GM18907 (cell line): ENCODE data around the gene GPER1.
A peak's percentile ranks its signal among the peaks of the same experiment; 100 is the strongest.

Source experiments
- ATAC-seq: cut with Tn5 transposase; IDR thresholded peaks from one replicate; pipeline ENCODE4 v1.9.1; 2021; ENCODE audit warnings: mild to moderate bottlenecking, moderate library complexity; ENCODE audit not compliant: unreplicated experiment

The GPER1 gene

DNA sequence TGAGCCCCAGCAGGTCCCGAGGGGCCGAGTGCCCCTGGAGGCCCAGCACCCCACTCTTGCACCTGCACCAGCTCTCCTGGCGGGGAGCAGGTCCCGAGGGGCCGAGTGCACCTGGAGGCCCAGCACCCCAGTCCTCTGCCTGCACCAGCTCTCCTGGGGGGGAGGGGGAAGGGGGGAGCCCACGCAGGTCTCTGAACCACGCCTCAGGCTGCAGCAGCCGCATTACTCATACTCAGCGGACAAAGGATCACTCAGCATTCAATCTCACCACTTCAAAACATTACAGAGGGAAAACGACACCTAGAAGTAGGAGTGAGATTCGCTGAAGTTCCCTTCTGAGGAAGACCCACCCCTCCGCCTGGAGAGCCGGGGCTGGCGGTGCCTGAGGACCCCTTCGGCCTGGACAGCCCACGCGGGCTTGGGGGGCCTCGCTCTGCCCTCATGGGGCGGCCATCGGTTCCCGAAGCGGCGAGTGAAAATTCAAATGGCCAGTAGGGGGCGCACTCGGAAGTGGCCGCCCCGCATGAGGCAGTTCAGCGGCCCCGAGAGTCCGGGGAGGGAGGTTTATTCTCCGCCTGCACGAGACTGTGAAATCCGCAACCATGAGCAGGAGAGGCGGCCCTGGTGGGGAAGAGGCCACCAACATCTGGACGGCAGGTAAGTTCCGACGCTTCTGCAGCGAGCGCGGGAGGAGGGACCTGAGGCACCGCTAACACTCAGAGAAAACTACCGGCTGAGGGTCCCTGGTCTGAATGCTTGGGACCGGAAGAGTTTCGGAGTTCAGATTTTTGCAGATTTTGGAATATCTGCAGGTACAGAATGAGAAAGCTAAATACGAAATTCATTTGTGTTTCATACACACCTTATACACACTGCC is 1.1 kb upstream of the GPER1 start:
- ATAC-seq: peak; percentile 74

DNA sequence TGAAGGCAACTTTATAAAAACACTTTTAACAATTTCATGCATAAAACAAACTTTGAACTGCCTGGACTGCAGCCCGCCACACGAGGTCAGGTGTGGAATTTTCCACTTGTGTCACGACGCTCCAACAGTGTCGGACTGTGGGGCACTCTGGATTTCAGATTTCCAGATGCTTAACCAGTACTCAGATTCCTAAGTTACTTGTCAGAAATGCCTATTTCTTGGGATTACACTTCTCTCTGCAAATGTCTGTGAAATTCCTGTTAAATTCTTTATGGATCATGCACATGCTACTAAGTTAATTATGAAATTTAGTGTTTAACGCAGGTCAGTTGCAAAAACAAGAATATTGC is 473 bp upstream of the GPER1 start:
- ATAC-seq: no peak

DNA sequence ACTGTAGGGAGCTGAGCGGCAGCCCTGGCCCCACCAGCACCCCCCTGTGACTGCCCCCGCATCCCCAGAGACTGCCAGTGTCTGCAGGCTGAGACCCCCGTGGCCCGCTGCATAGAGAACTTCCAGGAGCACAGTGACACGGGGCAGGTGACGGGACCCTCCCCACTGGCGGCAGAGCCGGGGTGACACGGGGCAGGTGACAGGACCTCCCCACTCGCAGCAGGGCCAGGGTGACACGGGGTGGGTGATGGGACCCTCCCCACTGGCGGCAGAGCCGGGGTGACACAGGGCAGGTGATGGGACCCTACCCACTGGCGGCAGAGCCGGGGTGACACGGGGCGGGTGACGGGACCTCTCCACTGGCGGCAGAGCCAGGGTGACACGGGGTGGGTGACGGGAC is 2.3 kb downstream of the GPER1 start:
- ATAC-seq: no peak

DNA sequence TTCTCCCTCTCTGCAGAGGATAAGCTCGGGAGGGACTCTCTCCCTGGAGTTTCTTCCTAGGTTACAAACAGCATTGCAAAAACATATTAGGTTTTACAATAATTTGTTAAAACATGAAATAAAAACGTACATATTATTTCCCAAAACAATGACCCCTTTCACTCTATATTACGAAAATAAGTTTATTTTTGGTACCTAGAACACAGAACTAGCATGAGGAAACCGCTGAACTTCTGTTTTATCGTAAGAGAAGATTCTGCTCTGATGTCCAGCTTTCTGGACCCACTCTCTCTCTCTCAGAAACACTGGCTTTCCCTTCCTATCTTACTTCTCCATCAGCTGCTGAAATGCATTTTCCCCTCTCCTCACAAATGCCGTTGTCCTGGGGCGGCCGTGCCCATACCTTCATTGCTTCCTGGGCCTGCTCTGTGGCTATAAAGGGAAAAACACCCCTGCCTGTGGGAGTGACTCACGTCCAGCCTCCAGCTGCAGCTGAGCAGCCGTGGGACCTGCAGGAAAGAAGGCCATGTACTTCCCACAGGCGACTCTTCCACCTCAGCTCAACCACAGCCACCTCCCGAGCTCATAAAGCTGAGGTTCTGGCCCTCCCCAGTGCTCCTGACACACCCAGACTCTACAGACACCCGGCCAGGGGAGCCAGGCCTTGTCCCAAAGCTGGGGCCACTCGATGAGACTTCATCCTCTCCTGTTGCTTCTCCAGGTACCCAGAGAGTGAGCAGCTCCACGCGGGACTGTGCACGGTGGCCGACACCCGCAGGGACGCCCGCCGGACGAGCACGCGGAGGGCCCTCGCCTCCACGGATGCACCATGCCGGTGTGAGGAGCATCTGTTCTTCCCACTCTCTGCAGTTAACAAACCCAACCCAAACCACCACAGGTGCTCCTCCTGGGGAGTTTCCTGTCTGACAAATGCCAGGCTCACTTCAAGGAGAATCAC is 3.1 kb downstream of the GPER1 start:
- no peak for ATAC-seq

DNA sequence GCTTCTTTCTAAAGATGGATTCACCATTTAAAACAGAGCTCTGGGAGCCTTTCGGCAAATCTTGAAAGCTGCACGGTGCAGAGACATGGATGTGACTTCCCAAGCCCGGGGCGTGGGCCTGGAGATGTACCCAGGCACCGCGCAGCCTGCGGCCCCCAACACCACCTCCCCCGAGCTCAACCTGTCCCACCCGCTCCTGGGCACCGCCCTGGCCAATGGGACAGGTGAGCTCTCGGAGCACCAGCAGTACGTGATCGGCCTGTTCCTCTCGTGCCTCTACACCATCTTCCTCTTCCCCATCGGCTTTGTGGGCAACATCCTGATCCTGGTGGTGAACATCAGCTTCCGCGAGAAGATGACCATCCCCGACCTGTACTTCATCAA is 3.7 kb downstream of the GPER1 start:
- ATAC-seq: no peak

DNA sequence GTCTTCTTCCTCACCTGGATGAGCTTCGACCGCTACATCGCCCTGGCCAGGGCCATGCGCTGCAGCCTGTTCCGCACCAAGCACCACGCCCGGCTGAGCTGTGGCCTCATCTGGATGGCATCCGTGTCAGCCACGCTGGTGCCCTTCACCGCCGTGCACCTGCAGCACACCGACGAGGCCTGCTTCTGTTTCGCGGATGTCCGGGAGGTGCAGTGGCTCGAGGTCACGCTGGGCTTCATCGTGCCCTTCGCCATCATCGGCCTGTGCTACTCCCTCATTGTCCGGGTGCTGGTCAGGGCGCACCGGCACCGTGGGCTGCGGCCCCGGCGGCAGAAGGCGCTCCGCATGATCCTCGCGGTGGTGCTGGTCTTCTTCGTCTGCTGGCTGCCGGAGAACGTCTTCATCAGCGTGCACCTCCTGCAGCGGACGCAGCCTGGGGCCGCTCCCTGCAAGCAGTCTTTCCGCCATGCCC is 4.3 kb downstream of the GPER1 start:
- no peak for ATAC-seq

DNA sequence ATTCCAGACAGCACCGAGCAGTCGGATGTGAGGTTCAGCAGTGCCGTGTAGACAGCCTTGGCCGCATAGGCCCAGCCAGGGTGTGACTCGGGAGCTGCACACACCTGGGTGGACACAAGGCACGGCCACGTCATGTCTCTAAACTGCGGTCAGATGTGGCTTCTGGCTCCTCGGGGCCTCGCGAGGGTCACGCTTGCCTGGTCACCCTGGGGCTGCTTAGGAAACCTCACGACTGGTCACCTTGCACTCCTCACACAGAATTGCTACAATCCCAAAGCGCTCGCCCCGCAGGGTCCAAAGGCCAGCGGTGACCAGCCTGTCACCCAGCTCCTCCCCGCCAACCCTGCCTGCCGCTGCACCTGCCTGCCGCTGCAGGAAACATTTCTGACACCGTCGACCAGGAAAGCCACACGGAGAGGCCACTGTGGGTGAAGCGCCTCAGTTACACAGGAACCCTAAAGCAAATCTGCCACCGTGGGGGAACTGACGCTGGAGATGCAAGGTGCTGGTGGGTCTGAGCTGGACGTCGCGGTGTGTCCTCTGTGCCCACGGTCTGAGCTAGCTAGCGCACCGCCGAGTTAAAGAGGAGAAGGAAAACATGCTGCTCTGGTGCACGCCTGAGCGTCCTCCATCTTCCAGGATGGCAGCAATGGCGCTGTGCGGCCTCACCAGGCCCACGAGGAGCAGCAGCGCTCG is 5.0 kb downstream of the GPER1 start:
- ATAC-seq: no peak

DNA sequence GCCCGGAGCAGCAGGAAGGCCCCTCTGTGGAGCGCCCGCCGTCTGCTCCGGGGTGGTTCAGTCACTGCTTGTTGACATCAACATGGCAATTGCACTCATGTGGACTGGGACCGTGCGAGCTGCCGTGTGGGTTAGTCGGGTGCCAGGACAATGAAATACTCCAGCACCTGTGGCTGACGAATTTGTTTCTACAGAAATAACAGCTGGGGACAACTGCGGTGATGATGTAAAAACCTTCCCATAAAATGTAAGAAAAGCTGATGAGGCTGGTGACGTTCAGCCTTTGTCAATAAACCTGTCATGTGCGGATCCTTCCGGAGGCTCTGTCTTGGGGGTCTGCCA is 5.6 kb downstream of the GPER1 start:
- ATAC-seq: no peak

DNA sequence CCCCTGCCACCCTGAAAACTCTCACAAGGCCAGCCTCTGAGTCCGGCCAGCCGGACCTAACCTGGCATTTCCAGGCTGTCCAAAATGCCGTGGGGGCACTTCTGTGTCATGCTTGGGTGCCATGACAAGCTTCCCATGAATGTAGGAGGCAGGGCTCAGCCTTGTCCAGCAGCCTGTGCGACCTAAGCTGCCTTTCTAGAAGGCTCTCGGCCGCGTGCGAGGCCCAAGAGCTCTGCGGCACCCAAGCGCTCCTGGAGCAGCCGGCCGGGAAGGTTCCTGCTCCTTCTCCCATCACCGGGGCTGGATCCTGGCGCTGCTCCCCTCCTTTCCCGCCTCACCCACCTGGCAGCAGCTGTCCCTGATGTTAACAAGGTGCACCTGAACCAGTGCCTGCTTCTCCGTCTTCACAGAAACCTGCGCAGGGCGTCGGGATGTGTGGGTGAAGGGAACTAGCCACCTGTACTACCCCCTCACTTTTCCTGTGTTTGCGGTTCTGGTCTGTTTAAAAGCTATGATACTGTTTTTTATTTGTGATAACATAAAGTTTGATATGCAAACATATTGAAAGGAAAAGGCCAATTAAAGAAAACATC is 6.1 kb downstream of the GPER1 start:
- no peak for ATAC-seq

DNA sequence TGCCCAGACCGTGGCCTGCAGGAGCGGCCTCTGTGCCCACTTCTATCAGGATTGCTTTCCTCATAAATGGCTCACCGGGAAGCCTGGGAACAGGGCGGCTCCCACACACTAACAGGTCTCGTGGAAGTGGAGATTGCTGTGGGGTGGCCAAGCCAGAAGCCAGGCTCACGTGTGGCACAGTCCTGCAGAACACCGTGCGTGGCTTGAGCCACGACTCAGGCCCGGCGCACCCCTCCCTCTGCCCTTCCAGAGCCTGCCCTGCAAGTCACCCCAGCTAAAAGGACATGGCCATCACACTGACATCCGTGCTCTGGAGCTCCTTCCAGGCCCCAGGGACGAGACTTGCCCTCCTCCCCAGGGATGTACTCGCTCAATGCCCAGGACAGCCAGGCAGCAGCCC is 7.0 kb downstream of the GPER1 start:
- ATAC-seq: no peak

DNA sequence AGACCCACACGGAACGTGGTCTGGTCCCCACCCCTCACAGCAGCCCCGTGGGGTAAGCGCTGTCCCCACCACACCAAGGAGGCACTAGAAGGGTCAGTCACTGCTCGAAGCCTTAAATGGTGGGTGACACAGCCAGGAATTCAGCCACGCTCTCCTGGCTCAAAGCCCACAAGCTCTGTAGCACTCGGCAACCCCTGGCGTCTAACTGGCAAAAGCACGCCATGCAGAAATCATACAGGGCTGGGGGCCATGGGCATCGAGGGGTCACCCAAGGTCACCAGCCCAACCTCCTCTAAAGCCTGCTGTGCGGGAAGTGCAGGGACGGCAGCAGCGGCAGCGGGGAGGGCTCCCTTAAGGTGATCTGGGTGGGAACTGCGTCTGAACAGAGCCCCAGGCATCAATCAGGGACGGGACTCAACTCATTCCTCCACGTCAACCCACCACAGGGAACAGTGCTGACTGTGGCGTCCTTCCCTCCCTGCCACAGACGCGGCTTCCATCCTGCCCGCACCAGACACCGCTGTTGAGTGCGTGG is 7.8 kb downstream of the GPER1 start:
- no peak for ATAC-seq

DNA sequence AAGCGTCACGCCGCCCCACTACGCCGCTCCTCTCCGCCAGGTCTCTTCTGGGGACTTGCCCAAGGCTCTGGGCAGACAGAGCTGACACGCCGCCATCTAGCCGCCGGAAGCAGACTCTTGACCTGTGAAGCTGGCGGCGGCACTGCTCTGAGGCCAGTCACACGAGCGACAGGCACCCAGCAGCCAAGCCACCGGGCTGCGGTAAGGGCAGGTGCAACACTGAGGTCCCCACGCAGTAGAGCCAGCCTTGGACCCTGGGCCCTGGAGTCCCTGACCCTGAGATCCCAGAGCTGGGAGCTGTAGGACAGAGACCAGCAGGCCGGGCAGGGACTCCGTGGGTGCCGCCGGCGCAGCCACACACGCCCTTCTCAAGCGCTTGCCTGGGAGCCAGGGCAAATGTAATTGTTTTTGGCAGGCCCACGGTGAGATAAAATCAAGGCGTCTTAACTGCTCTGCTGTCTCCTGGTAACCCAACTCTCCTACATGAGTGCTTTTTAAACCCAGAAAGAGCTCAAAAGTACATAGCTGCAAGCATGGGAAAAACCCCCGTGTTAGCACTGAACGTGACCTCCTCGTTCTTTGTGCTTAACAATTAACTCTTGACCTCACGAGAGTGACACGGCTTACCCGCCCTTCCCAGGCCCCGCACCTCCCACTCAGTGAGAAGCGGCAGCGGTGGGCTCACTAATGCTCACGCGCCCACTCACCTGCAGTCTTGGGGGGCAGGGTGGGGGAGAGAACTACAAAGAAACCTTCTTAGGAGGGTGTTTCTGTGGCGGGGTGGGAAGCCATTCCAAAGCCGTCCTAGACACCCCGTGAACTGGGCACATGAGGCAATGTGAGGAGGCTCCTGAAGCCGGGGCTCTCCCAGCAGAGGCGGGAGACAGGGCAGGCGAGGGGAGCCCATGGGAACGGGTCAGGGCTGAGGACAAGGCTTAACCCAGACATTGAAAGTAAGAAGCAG is 8.5 kb downstream of the GPER1 start:
- no peak for ATAC-seq

DNA sequence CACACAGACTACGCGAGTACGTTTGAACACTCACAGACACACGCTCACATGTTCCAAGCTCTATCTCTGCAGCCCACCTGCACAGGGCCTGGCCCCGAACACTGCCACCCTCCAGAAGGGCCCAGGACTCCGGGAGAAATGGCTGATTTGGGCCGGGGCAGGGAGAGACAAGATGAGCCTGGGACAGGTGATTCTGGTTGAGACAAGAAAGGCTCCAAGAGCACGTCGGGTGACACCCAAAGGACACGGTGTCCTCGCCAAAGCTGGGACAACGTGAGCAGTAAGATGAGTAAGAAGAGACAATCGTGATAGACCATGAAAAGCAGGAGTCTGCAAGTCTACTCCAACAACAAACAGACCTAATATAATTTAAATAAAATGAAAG is 9.2 kb downstream of the GPER1 start:
- no peak for ATAC-seq

DNA sequence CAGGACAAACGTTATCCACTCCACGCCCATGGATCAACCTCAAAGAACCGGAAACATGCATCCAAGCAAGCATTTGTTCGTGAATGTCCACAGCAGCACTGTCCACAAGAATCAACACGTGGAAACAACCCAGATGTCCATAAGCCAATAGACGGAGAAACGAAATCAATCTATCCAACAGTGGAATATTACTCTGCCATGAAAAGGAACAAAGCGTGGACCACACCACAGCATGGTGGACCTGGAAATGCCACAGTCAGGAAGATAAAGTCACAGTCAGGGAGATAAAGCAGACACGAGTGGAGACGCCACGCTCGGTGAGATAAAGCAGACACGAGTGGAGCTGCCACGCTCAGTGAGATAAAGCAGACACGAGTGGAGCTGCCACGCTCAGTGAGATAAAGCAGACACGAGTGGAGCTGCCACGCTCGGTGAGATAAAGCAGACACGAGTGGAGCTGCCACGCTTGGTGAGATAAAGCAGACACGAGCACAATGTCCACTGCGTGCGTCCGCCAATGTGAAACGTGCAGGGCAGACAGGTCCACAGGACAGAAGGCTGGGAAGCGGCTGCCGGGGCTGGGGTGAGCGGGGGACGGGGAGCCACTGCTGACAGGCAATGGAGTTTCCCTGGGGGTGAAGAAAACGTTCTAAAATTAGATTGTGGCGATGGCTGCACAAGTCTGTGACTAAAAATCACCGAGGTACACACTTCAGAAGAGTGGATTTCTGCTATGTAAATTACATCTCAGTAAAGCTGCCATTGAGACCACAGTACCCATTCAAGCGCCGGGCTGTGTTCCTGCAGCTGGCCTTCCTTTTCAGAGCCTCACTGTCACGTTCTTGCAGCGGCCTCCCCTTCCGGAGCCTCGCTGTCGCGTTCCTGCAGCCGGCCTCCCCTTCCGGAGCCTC is 10.6 kb downstream of the GPER1 start:
- no peak for ATAC-seq

DNA sequence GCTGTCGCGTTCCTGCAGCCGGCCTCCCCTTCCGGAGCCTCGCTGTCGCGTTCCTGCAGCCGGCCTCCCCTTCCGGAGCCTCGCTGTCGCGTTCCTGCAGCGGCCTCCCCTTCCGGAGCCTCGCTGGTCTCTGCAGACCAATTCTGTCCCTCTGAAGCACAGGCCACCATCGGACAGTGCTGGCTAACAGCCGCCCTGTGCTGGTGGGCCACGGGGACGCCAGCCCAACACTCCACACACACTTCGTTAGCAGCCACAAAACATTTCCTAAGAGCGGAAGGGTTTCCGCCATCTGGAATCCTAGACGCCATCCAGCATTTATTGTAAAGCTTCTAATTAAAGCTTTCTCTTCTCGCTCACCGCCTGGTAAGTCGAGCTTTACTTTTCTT is 11.2 kb downstream of the GPER1 start:
- ATAC-seq: no peak

DNA sequence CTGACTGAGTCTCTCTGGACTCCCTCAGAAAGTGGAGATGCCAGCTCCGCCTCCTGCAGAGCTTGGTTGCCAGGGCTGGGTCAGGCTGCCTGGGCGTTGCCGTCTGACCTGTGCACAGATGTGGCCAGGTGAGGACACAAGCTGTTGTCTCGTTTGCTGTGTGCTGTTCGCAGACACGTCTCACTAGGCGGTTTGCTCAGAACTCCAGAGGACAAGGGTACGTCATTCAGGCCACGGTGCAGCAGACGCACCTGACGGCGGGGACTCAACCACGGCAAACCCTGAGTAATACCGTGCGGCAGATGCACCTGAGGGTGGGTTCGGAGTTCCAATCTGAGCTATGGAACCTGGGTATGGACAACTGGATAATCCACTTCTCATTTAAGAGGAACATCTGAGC is 11.7 kb downstream of the GPER1 start:
- ATAC-seq: no peak

DNA sequence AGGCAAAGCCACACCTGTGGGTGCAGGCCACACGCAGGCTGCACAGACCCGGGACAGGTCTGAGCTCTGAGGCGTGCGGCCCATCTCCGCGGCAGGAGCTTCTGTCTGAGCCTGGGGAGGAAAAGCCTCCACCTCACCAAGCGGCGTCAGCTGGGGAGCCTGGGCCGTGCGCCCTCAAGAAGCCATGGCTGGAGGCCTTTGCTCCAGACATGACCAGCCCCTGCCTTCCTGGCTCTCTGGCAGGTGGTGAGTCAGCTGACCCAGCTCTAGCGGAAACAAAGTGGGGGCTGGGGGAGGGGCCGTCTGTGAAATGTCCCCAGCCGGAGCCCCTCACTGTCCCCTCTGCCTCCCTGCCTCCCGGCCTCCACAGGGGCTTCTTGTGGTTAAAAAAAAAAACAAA is 12.5 kb downstream of the GPER1 start:
- no peak for ATAC-seq

DNA sequence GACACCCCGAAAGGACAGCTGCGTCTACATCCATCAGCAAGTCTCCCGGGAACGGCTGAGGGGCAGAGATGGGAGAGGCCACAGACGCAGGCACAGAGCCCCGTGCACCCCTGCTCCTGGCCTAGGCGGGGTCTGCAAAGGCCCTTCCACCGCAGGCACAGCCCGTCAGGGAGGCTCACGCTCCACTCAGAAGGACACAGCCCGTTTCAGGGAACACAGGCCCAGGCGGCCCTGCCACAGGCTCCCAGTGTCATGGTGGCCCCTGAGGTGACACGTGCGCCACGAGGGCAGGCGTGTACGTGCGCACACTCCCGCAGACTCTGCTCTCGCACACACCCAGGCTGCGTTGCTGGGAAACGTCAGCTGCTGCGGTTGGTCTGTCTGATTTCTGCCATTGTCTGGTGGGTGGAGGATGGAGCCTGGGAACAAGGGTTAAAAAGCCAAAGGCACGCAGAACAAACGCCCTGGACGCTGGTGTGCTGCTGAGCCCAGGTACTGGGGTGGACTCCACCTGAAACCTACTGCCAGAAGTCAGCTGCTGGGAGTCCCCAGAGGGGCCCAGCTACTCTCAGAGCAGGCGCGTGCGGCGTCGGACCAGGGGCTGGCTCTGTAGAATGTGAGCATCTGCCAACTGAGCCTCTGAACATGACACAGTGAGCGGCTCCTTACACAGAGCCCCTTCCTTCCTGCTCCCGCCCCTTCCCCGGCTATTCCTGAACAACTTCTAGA is 13.1 kb downstream of the GPER1 start:
- no peak for ATAC-seq
